Stimulated activated CD4-positive, alpha-beta T cell treated with anti-CD3 and anti-CD28 coated beads, Interleukin-2, amount 100 ng/mL, for 48 hours (primary cell): ENCODE results near the gene CWH43.
A peak's percentile ranks its signal among the peaks of the same experiment; 100 is the strongest.
"Not testable (repeated sequence)": the region's sequence is repeated elsewhere in the genome, so short reads cannot be mapped to it uniquely, and the experiment has no call there.

Experiments used
- DNase-seq, 2 donors: peaks; one replicate each; pipeline ENCODE4 v3.0.0-alpha.2; 2020

The CWH43 gene

GRCh38 chr4:48985976-48986653 lies at the start of gene CWH43:
CWH43 (plus strand) TSS chr4:48986275; CDS start chr4:48986430, 155 bp downstream.
- no peak for DNase-seq

- DNase-seq, result no peak
These were observed 49.0 kb upstream of the CWH43 start for GRCh38 chr4:48937033-48937432.

- DNase-seq, result no peak
These were observed 47.2 kb upstream of the CWH43 start for GRCh38 chr4:48938831-48939230.

- DNase-seq, result no peak
These were observed 46.3 kb upstream of the CWH43 start for GRCh38 chr4:48939785-48940184.

- DNase-seq, result no peak
These were observed 42.7 kb upstream of the CWH43 start for GRCh38 chr4:48943387-48943786.

- DNase-seq, result no peak
These were observed 41.8 kb upstream of the CWH43 start for GRCh38 chr4:48944252-48944651.

- peak; percentile 57 to 62 for DNase-seq
These were observed 41.3 kb upstream of the CWH43 start for GRCh38 chr4:48944756-48945241.

GRCh38 chr4:48945981-48946380 lies 40.1 kb upstream of the CWH43 start:
- no peak for DNase-seq

- DNase-seq, result no peak
These were observed 38.3 kb upstream of the CWH43 start for GRCh38 chr4:48947731-48948130.

- DNase-seq, result no peak
These were observed 37.0 kb upstream of the CWH43 start for GRCh38 chr4:48949086-48949485.

- DNase-seq, result no peak
These were observed 36.4 kb upstream of the CWH43 start for GRCh38 chr4:48949518-48950219.

- no peak for DNase-seq
These were observed 31.8 kb upstream of the CWH43 start for GRCh38 chr4:48954314-48954713.

GRCh38 chr4:48957366-48957765 lies 28.7 kb upstream of the CWH43 start:
- not testable (repeated sequence) for DNase-seq

- no peak for DNase-seq
These were observed 27.5 kb upstream of the CWH43 start for GRCh38 chr4:48958582-48958981.

- no peak for DNase-seq
These were observed 25.0 kb upstream of the CWH43 start for GRCh38 chr4:48960988-48961635.

- no peak for DNase-seq
These were observed 23.4 kb upstream of the CWH43 start for GRCh38 chr4:48962636-48963035.

GRCh38 chr4:48963042-48963679 lies 22.9 kb upstream of the CWH43 start:
- peak; percentile 67 to 71 for DNase-seq

- no peak for DNase-seq
These were observed 19.0 kb upstream of the CWH43 start for GRCh38 chr4:48967101-48967500.

- DNase-seq, result no peak
These were observed 18.4 kb upstream of the CWH43 start for GRCh38 chr4:48967631-48968030.

GRCh38 chr4:48968814-48969213 lies 17.3 kb upstream of the CWH43 start:
- no peak for DNase-seq

- DNase-seq, result no peak
These were observed 15.6 kb upstream of the CWH43 start for GRCh38 chr4:48970471-48970921.

GRCh38 chr4:48974979-48975640 lies 11.0 kb upstream of the CWH43 start:
- no peak for DNase-seq

- no peak for DNase-seq
These were observed 10.0 kb upstream of the CWH43 start for GRCh38 chr4:48976041-48976440.
